ENCODE measurements around the gene SPOCK1.

The SPOCK1 gene

GRCh38 chr5:137478043-137478442, 21.1 kb downstream of the SPOCK1 start:
- Histone ChIP-seq H3K9me3 (ENCODE audit: severe bottlenecking) (no peaks in the 10 kb centered on the region), H3K27ac (ENCODE audit: poor library complexity, severe bottlenecking) (no peak overlapping the region), H3K4me1 (ENCODE audit: insufficient read depth, poor library complexity, severe bottlenecking) (no peaks in the 10 kb centered on the region), H3K4me3 (ENCODE audit: severe bottlenecking) (no peak overlapping the region), H3K27me3 (ENCODE audit: insufficient read depth, poor library complexity, severe bottlenecking) (no peaks in the 10 kb centered on the region), H3K36me3 (ENCODE audit: low read depth) (no peaks in the 10 kb centered on the region)
- ATAC-seq (ENCODE audit: low read depth) (no peak), DNase-seq (ENCODE audit: low spot score) (no peak)
- TF ChIP-seq CTCF (IDR thresholded peaks at IDR 0.05; ENCODE audit: poor library complexity, severe bottlenecking), result no peak

DNA sequence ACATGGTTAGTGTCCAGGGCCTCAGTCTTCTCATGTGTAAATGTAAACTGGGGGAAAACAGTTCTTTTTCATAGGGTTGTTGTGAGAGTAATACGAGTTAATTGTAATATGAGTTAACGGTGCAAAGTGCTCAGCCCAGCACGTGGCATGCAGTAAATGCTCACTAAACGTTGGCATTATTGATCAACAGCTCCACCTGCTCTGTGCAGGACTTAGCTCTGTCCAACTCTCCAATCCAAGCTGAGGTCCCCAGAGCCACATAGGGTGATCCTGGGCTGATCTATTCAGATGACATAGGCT, 28.3 kb downstream of the SPOCK1 start:
- ATAC-seq (ENCODE audit: low read depth), result no peak; the same call in 2 of the 3 replicates
- Histone ChIP-seq H3K27ac (ENCODE audit: poor library complexity, severe bottlenecking) (peak overlapping the region; percentile 96), H3K4me1 (ENCODE audit: insufficient read depth, poor library complexity, severe bottlenecking) (peaks cover 14% of the 10 kb centered on the region), H3K27me3 (ENCODE audit: insufficient read depth, poor library complexity, severe bottlenecking) (no peaks in the 10 kb centered on the region), H3K9me3 (ENCODE audit: severe bottlenecking) (no peaks in the 10 kb centered on the region), H3K36me3 (ENCODE audit: low read depth) (no peaks in the 10 kb centered on the region), H3K4me3 (ENCODE audit: severe bottlenecking) (no peak overlapping the region)
- TF ChIP-seq CTCF (IDR thresholded peaks at IDR 0.05; ENCODE audit: poor library complexity, severe bottlenecking), result no peak
- no peak for DNase-seq (ENCODE audit: low spot score)

- ATAC-seq (ENCODE audit: low read depth) (peak; percentile 99), DNase-seq (ENCODE audit: low spot score) (peak; percentile 92)
- no peak for TF ChIP-seq CTCF (IDR thresholded peaks at IDR 0.05; ENCODE audit: poor library complexity, severe bottlenecking)
- H3K27me3 ChIP-seq (ENCODE audit: insufficient read depth, poor library complexity, severe bottlenecking), result no peaks in the 10 kb centered on the region
- no peak overlapping the region for H3K4me3 ChIP-seq (ENCODE audit: severe bottlenecking)
- peak overlapping the region; percentile 96 for H3K27ac ChIP-seq (ENCODE audit: poor library complexity, severe bottlenecking)
- no peaks in the 10 kb centered on the region for H3K9me3 ChIP-seq (ENCODE audit: severe bottlenecking)
- peaks cover 14% of the 10 kb centered on the region for H3K4me1 ChIP-seq (ENCODE audit: insufficient read depth, poor library complexity, severe bottlenecking)
- no peaks in the 10 kb centered on the region for H3K36me3 ChIP-seq (ENCODE audit: low read depth)
Observed at GRCh38 chr5:137470111-137470920, 28.8 kb downstream of the SPOCK1 start.

- H3K9me3 ChIP-seq (ENCODE audit: severe bottlenecking), result no peaks in the 10 kb centered on the region
- no peaks in the 10 kb centered on the region for H3K27me3 ChIP-seq (ENCODE audit: insufficient read depth, poor library complexity, severe bottlenecking)
- no peaks in the 10 kb centered on the region for H3K36me3 ChIP-seq (ENCODE audit: low read depth)
- H3K27ac ChIP-seq (ENCODE audit: poor library complexity, severe bottlenecking), result no peak overlapping the region
- DNase-seq (ENCODE audit: low spot score), result no peak
- no peak for TF ChIP-seq CTCF (IDR thresholded peaks at IDR 0.05; ENCODE audit: poor library complexity, severe bottlenecking)
- H3K4me3 ChIP-seq (ENCODE audit: severe bottlenecking), result no peak overlapping the region
- H3K4me1 ChIP-seq (ENCODE audit: insufficient read depth, poor library complexity, severe bottlenecking), result peaks cover 14% of the 10 kb centered on the region
- no peak for ATAC-seq (ENCODE audit: low read depth)
Observed at GRCh38 chr5:137466889-137467288, 32.2 kb downstream of the SPOCK1 start.

- Histone ChIP-seq H3K27ac (ENCODE audit: poor library complexity, severe bottlenecking) (no peak overlapping the region), H3K9me3 (ENCODE audit: severe bottlenecking) (no peaks in the 10 kb centered on the region), H3K4me1 (ENCODE audit: insufficient read depth, poor library complexity, severe bottlenecking) (peaks cover 9% of the 10 kb centered on the region), H3K27me3 (ENCODE audit: insufficient read depth, poor library complexity, severe bottlenecking) (no peaks in the 10 kb centered on the region), H3K4me3 (ENCODE audit: severe bottlenecking) (no peak overlapping the region), H3K36me3 (ENCODE audit: low read depth) (no peaks in the 10 kb centered on the region)
- no peak for TF ChIP-seq CTCF (IDR thresholded peaks at IDR 0.05; ENCODE audit: poor library complexity, severe bottlenecking)
- ATAC-seq (ENCODE audit: low read depth) (no peak), DNase-seq (ENCODE audit: low spot score) (no peak)
Observed at GRCh38 chr5:137465930-137466329, 33.2 kb downstream of the SPOCK1 start.
